ENCODE results near the gene BDP1. TPM values are rescaled to one million over a fixed set of nuclear protein-coding genes. Genes with fewer than 3 reads are reported as not detected.
"Not testable (repeated sequence)": the region's sequence is repeated elsewhere in the genome, so short reads cannot be mapped to it uniquely, and the experiment has no call there.

The BDP1 gene, protein sequence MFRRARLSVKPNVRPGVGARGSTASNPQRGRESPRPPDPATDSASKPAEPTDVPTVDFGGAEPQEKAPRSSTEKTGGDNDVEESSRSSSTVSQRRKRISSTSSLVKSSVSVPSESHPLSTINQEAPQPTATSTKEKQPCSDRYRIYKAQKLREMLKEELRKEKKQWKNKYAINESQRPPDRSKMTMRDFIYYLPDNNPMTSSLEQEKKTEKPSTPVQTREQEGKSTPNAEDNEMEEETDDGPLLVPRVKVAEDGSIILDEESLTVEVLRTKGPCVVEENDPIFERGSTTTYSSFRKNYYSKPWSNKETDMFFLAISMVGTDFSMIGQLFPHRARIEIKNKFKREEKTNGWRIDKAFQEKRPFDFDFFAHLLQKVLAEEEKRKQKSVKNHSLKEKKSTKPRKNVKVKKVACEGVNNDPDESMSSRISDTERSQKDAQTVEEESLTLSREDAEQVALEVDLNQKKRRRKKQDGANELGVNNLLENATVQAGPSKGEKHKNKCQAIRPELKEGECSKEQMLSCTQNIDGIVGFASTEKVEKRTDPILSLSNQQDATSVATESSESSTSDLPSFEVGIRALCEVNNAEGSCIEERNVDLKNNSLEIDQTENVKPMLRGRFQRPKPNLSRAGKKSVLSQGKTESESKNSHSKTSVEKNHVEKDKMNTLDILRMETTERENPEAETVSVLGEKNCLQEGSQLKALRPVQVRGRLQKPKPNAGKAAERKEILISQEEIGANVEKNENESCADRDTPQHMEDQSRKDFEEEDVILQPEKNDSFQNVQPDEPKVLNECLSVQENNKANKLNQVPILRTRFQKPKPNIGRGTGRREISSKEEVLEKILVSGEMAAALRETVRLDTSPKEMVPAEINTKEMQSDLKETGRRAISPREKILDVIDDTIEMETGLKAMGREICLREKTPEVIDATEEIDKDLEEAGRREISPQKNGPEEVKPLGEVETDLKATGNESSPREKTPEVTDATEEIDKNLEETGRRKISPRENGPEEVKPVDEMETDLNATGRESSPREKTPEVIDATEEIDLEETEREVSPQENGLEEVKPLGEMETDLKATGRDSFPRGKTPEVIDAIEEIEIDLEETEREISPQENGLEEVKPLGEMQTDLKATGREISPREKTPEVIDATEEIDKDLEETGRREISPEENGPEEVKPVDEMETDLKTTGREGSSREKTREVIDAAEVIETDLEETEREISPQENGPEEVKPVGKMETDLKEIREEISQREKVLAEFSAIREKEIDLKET (N-terminal part only)
- total RNA-seq = 36.1 and 36.9 TPM in 2 replicates

DNA sequence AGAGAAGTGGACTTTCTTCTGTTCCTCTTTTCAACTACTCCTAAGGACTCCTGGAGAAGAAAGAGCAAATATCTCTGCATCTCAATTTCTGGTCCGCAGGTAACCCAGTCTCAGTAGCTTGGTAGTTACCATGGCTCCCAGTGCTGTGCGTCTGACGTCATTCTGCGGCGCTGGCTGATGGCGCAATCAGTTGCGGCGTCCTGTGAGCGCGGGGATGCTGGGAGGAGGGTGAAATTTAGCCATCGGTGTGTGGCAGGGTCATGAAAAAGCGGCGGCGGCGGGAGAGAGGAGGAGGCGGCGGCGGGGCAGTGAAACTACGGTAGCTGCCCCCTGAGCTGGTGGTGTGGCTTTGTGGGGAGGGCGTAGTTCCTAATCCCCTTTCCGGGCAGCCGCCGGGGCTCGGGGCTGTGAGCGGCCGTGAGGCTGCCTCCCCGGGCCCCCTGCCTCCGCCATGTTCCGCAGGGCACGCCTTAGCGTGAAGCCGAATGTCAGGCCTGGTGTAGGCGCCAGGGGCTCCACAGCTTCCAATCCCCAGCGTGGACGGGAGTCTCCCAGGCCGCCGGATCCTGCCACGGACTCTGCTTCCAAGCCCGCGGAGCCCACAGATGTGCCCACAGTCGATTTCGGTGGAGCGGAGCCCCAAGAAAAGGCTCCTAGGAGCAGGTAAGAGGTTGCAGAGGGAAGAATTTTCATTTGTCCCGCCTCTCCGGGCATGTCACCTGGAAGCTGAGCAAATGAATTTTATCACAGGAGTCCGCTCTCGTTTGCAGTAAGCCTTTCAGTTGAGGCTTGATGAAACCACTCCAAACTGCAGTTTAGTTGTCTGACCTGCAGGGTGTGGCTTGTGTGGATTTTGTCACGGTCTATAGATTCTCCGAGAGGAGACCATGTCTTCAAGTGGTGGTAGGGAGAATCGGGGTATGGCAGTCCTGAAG is at the start of gene BDP1:
BDP1 (plus strand) TSS at position 225 of the 935 bp plus-strand sequence; CDS start at position 452, 227 bp downstream.
- intact Hi-C loops (cut with micrococcal nuclease) = loop anchor here (5.0 kb wide), 2 partner anchors 132 to 147 kb away; partner anchors contain the start of gene MCCC2
- Mint-ChIP-seq H3K36me3 (ENCODE audit: low read depth) (peaks cover 39% of the 10 kb centered on the region), H3K9me3 (no peaks in the 10 kb centered on the region), H3K27me3 (ENCODE audit: low read depth) (no peaks in the 10 kb centered on the region), H3K4me1 (ENCODE audit: low read depth) (peaks cover 15% of the 10 kb centered on the region), H3K27ac (peak within 1 kb of the TSS; percentile 97), H3K4me3 (ENCODE audit: low read depth) (peak within 1 kb of the TSS; percentile 89)
- DNase-seq (ENCODE audit: low spot score) = peak; percentile 94

DNA sequence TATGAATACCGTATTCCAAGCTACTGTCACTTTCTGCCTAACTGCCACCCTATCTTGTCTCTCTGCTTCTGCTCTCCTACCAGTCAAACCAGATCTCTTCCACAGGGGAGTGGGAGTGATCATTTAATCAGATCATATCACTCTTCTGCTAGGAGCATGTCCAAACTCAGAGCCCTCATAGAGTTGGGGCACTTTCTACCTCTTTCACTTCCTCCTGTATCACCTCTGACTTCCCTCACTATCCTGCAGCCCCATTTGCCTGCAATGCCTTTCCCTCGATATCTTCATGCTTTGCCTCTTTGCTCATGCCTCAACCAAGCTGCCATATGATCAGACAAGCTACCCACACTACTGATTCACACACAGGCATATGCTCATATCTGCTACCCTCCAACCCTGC is 45.4 kb upstream of the BDP1 start:
- H3K9me3 Mint-ChIP-seq; H3K4me3 Mint-ChIP-seq (ENCODE audit: low read depth); H3K4me1 Mint-ChIP-seq (ENCODE audit: low read depth); H3K36me3 Mint-ChIP-seq (ENCODE audit: low read depth); DNase-seq (ENCODE audit: low spot score); intact Hi-C loops (cut with micrococcal nuclease); H3K27ac Mint-ChIP-seq: not testable (repeated sequence)
- H3K27me3 Mint-ChIP-seq (ENCODE audit: low read depth) = peaks cover 26% of the 10 kb centered on the region

DNA sequence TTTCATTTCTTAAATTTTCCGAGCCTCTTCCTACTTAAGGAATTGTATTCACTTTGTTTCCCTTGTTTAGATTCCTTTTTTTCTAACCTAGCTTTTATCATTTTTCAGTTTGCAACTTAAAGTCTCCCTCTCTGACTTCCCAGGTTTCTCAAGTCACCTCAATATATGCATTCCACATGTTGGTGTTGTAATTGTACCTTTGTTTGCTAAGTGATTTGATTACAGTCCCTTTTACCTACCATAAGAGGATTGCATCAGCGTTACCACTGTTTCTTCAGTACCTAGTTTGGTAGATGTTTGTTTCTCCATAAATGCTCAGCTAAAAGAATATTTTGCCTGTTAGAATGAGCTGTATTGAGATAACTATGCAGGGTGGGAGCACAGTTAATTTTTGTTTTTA is 39.8 kb upstream of the BDP1 start:
- H3K36me3 Mint-ChIP-seq (ENCODE audit: low read depth); H3K9me3 Mint-ChIP-seq; intact Hi-C loops (cut with micrococcal nuclease); DNase-seq (ENCODE audit: low spot score); H3K4me3 Mint-ChIP-seq (ENCODE audit: low read depth); H3K4me1 Mint-ChIP-seq (ENCODE audit: low read depth); H3K27ac Mint-ChIP-seq: not testable (repeated sequence)
- peaks cover 35% of the 10 kb centered on the region for H3K27me3 Mint-ChIP-seq (ENCODE audit: low read depth)

DNA sequence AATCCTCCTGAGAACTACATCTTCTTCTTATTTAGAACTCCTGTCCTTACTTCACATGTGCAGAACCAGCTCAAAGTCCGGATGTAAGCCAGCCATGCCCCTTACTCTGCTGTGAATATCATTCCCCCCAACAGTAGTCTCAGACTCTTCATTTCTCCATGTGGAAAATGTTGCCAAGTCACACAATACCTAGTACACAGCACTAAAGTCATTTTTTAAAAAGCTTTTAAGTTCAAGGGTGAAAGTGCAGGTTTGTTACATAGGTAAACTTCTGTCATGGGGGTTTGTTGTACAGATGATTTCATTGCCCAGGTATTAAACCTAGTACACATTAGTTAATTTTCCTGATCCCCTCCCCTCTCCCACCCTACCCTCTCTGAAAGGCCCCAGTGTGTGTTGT is 37.4 kb upstream of the BDP1 start:
- H3K27me3 Mint-ChIP-seq (ENCODE audit: low read depth) = peaks cover 35% of the 10 kb centered on the region
- H3K27ac Mint-ChIP-seq; H3K9me3 Mint-ChIP-seq; DNase-seq (ENCODE audit: low spot score); intact Hi-C loops (cut with micrococcal nuclease); H3K4me3 Mint-ChIP-seq (ENCODE audit: low read depth); H3K36me3 Mint-ChIP-seq (ENCODE audit: low read depth); H3K4me1 Mint-ChIP-seq (ENCODE audit: low read depth): not testable (repeated sequence)

DNA sequence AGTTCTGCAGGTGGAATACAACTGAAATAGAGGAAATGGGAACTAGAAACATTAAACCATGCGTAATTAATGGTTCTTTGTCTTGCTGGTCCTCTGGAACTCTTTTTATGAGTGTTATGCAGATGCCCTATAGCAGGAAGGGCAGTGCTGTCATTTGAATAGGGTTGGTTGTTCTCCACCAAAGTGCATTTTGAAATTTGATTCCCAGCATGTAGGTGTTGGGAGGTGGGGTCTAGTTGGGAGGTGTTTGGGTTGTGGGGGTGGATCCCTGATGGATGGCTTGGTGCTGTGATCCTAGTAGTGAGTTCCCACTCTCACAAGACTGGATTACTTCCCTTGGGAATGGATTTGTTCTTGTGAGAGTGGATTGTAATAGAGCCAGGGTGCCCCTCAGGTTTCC is 34.2 kb upstream of the BDP1 start:
- intact Hi-C loops (cut with micrococcal nuclease); H3K9me3 Mint-ChIP-seq; H3K4me3 Mint-ChIP-seq (ENCODE audit: low read depth); DNase-seq (ENCODE audit: low spot score); H3K4me1 Mint-ChIP-seq (ENCODE audit: low read depth); H3K36me3 Mint-ChIP-seq (ENCODE audit: low read depth); H3K27ac Mint-ChIP-seq: not testable (repeated sequence)
- H3K27me3 Mint-ChIP-seq (ENCODE audit: low read depth) = peaks cover 23% of the 10 kb centered on the region

DNA sequence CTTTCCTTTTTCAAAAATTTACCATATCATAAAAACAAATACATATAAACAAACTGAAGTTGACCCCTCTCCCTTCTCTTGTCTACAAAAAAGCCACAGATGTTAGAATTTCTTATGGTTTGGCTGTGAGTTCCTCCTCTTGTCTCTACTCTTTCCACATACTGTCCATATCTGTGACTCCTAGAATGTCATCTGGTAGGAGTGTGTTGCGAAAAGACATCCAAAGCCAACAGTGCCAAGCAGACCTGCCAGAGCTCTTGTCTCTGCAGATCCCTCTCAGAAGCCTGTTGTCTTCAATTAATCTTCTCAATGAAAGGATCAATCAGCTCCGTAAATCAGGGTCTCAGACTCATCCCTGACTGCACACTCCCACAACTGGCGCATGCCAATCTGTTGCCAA is 31.6 kb upstream of the BDP1 start:
- H3K4me1 Mint-ChIP-seq (ENCODE audit: low read depth); H3K4me3 Mint-ChIP-seq (ENCODE audit: low read depth); H3K36me3 Mint-ChIP-seq (ENCODE audit: low read depth); H3K27ac Mint-ChIP-seq; intact Hi-C loops (cut with micrococcal nuclease); DNase-seq (ENCODE audit: low spot score); H3K9me3 Mint-ChIP-seq; H3K27me3 Mint-ChIP-seq (ENCODE audit: low read depth): not testable (repeated sequence)

DNA sequence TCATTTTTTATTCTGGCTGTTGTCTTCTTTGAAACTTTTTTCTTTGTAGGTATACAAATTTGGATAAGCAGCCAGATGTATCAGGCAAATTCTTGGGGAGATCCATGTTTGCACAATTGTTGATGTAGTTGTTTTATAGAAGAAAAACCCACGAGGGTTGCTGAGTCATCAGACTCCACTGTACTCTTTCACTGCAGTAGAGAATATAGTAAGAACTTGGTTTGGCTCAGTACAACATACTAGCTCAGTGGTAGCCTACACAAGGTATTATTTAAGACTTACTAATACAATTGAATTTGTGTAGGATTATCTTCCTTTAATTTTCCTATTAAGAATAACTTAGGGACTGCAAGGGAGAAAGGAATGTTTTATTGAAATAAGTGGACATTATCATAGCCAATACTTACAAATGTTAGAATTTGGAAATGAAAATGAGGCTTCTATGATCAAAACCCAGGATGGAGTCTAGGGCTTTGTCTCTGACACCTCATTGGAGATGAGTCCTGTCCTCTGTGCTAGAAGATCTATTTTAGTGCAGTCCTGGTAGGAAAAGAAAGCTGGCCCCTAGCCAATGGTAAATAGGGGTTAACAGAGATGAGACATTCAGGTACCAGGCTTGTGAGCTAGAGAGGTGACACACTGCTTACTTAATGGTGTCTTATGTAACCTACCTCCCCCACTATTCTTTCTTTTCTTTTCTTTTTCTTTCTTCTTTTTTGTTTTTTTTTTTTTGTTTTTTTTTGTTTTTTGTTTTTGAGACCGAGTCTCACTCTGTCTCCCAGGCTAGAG is 28.6 kb upstream of the BDP1 start:
- intact Hi-C loops (cut with micrococcal nuclease); H3K4me3 Mint-ChIP-seq (ENCODE audit: low read depth); DNase-seq (ENCODE audit: low spot score); H3K9me3 Mint-ChIP-seq; H3K27ac Mint-ChIP-seq; H3K36me3 Mint-ChIP-seq (ENCODE audit: low read depth); H3K4me1 Mint-ChIP-seq (ENCODE audit: low read depth): not testable (repeated sequence)
- peaks cover 10% of the 10 kb centered on the region for H3K27me3 Mint-ChIP-seq (ENCODE audit: low read depth)

DNA sequence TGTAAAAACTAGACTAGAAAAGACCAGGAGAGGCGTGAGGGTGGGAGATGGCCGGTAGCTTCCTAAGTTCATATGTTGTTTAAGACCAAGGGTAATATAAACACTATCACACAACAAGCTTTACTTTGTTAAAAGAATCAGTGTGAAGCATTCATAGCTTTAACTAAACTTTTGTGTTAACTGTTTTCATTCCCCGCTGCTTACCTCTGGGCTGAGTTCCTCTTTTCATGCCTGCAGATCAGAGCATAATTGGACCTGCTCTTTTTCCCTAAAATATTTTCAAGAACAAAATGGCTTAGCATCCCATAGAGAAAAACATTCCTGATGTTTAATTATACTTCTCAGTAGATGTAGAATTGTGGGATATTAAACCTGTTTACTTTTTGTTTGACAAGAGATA is 23.0 kb upstream of the BDP1 start:
- intact Hi-C loops (cut with micrococcal nuclease); H3K27ac Mint-ChIP-seq; H3K4me3 Mint-ChIP-seq (ENCODE audit: low read depth); H3K36me3 Mint-ChIP-seq (ENCODE audit: low read depth); H3K4me1 Mint-ChIP-seq (ENCODE audit: low read depth); DNase-seq (ENCODE audit: low spot score); H3K9me3 Mint-ChIP-seq: not testable (repeated sequence)
- peaks cover 27% of the 10 kb centered on the region for H3K27me3 Mint-ChIP-seq (ENCODE audit: low read depth)

DNA sequence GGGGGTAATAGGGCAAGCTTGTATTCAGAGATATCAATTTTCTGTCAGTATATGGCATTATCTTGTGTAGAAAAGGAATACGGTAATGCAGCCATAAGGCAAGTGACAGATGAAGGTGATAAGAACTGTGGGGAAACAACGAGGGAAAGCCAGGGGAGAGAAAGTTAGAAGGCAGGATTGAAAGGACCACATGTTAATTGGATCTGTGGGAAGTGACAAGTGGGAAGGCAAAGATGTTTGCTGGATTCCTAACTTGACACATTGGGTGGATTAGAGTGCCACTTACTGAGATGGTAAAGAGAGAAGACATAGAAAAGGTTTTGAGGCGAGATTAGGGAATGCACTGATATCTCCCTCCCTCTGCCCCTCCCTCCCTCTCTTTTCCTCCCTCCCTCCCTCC is 20.6 kb upstream of the BDP1 start:
- H3K27ac Mint-ChIP-seq; DNase-seq (ENCODE audit: low spot score); H3K36me3 Mint-ChIP-seq (ENCODE audit: low read depth); H3K9me3 Mint-ChIP-seq; intact Hi-C loops (cut with micrococcal nuclease); H3K4me3 Mint-ChIP-seq (ENCODE audit: low read depth); H3K4me1 Mint-ChIP-seq (ENCODE audit: low read depth): not testable (repeated sequence)
- H3K27me3 Mint-ChIP-seq (ENCODE audit: low read depth) = peaks cover 21% of the 10 kb centered on the region

DNA sequence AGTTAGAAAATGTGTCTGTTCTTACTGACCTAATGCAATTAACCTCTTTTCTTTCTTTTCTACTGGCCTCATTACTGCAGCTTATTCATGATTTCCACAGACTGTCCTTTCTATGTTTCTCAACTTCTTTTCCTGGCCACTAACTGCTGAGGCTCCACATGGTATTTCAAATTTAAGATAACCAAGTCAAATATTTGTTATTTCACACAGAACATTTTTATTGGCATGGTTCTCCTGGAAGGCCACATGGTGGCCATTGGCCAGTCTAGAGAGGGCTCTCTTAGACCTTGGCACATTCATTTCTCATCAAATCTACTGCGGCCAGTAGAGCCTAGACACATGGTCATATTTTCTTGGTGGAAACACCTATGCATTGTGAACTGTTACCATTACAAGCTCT is 13.9 kb upstream of the BDP1 start:
- intact Hi-C loops (cut with micrococcal nuclease) = not testable (repeated sequence)

DNA sequence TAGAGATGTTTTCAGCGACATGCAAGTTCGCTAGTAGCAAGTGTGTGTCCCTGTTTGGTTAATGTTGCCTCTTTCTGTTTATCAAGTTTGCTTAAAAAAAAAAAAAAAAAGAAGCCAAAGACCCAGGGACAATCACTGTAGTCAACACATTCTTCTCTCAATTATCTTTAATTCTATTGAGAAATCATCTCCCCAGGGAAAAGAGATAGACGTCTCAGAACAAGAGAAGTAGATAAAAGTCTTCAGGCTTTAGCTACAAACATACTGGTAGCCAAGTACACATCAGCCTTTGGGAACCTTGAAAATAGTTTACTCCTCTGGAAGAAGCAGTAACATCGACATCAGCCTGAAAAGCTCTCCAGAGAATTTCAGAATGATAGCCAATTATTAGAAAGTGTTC is 11.6 kb upstream of the BDP1 start:
- H3K4me3 Mint-ChIP-seq (ENCODE audit: low read depth); DNase-seq (ENCODE audit: low spot score); intact Hi-C loops (cut with micrococcal nuclease): not testable (repeated sequence)

More for the DNA sequence above, 13.9 kb upstream of the BDP1 start:
- H3K9me3 Mint-ChIP-seq; H3K4me1 Mint-ChIP-seq (ENCODE audit: low read depth); H3K4me3 Mint-ChIP-seq (ENCODE audit: low read depth); H3K27ac Mint-ChIP-seq; H3K36me3 Mint-ChIP-seq (ENCODE audit: low read depth); DNase-seq (ENCODE audit: low spot score): not testable (repeated sequence)
- peaks cover 28% of the 10 kb centered on the region for H3K27me3 Mint-ChIP-seq (ENCODE audit: low read depth)

More for the DNA sequence above, 11.6 kb upstream of the BDP1 start:
- not testable (repeated sequence) for H3K9me3 Mint-ChIP-seq; H3K27ac Mint-ChIP-seq; H3K36me3 Mint-ChIP-seq (ENCODE audit: low read depth); H3K4me1 Mint-ChIP-seq (ENCODE audit: low read depth)
- peaks cover 34% of the 10 kb centered on the region for H3K27me3 Mint-ChIP-seq (ENCODE audit: low read depth)
